Mesenchymal stem cell (in vitro differentiated cells and primary cell): Measurements from ENCODE around the gene ELL2.

Experiments
- DNase-seq: peaks from one replicate; pipeline ENCODE4 v3.0.0-alpha.2; 2013
- H2AFZ ChIP-seq: one replicate; pipeline ENCODE4 v1.6.1; 2013; ENCODE audit warnings: low read depth, mild to moderate bottlenecking, control low read depth, inconsistent platforms, low read length, moderate library complexity
- H2AK5ac ChIP-seq: 2 replicates; pipeline ENCODE4 v1.6.1; 2013; ENCODE audit warnings: low read length, moderate library complexity, mild to moderate bottlenecking, inconsistent platforms; ENCODE audit not compliant: severe bottlenecking
- H2BK120ac ChIP-seq: one replicate; pipeline ENCODE4 v1.6.1; 2013; ENCODE audit warnings: low read depth, mild to moderate bottlenecking, inconsistent platforms, low read length, moderate library complexity
- H2BK12ac ChIP-seq, 2 experiments: one replicate each; pipeline ENCODE4 v1.6.1; 2013; ENCODE audit warnings: inconsistent platforms in 2 of 2, low read length in 2 of 2, mild to moderate bottlenecking in 2 of 2, moderate library complexity in 2 of 2, control low read depth in 1 of 2
- H2BK15ac ChIP-seq: one replicate; pipeline ENCODE4 v1.6.1; 2013; ENCODE audit warnings: mild to moderate bottlenecking, low read depth, inconsistent platforms; ENCODE audit not compliant: poor library complexity, severe bottlenecking
- H2BK5ac ChIP-seq: 2 replicates; pipeline ENCODE4 v1.6.1; 2013; ENCODE audit warnings: low read depth, mild to moderate bottlenecking, low read length, control low read depth, inconsistent platforms; ENCODE audit not compliant: poor library complexity, severe bottlenecking
- H3K14ac ChIP-seq, 2 experiments: one replicate each; pipeline ENCODE4 v1.6.1; 2013; ENCODE audit warnings: inconsistent platforms in 2 of 2, low read length in 2 of 2, control low read depth in 1 of 2, mild to moderate bottlenecking in 1 of 2, moderate library complexity in 1 of 2
- H3K18ac ChIP-seq, 2 experiments: one replicate each; pipeline ENCODE4 v1.6.1; 2013; ENCODE audit warnings: inconsistent platforms in 2 of 2, low read length in 2 of 2, control low read depth in 1 of 2, low read depth in 1 of 2, mild to moderate bottlenecking in 1 of 2
- H3K23ac ChIP-seq, 2 experiments: one replicate each; pipeline ENCODE4 v1.6.1; 2013; ENCODE audit warnings: inconsistent platforms in 2 of 2, low read length in 2 of 2, mild to moderate bottlenecking in 2 of 2, moderate library complexity in 2 of 2, control low read depth in 1 of 2
- H3K27ac ChIP-seq: 2 replicates; pipeline ENCODE4 v1.5.1; 2013; ENCODE audit warnings: mild to moderate bottlenecking, moderate library complexity, low read length, control low read depth, inconsistent platforms; ENCODE audit not compliant: poor library complexity, severe bottlenecking
- H3K27me3 ChIP-seq, 2 experiments: 2 replicates each; pipeline versions ENCODE4 v1.6.1 to v1.7.0; 2013; ENCODE audit warnings: low read length in 2 of 2, mild to moderate bottlenecking in 2 of 2, moderate library complexity in 2 of 2, control low read depth in 1 of 2, inconsistent platforms in 1 of 2; ENCODE audit not compliant: control insufficient read depth in 1 of 2, insufficient read depth in 1 of 2
- H3K36me3 ChIP-seq, 2 experiments: 2 replicates each; pipeline versions ENCODE4 v1.6.1 to v1.7.0; 2013; ENCODE audit warnings: low read length in 2 of 2, control low read depth in 1 of 2, inconsistent platforms in 1 of 2, low read depth in 1 of 2, mild to moderate bottlenecking in 1 of 2; ENCODE audit not compliant: insufficient read depth in 2 of 2, control insufficient read depth in 1 of 2
- H3K4ac ChIP-seq, 2 experiments: one replicate each; pipeline ENCODE4 v1.6.1; 2013; ENCODE audit warnings: inconsistent platforms in 2 of 2, low read length in 2 of 2, mild to moderate bottlenecking in 2 of 2, moderate library complexity in 2 of 2, control low read depth in 1 of 2, low read depth in 1 of 2
- H3K4me1 ChIP-seq: 2 replicates; pipeline ENCODE4 v1.6.1; 2013; ENCODE audit warnings: low read depth, low read length, control low read depth; ENCODE audit not compliant: control insufficient read depth, insufficient read depth
- H3K4me2 ChIP-seq: 2 replicates; pipeline ENCODE4 v1.6.1; 2013; ENCODE audit warnings: low read length, mild to moderate bottlenecking, inconsistent platforms; ENCODE audit not compliant: poor library complexity, severe bottlenecking
- H3K4me3 ChIP-seq, 2 experiments: 2 replicates each; pipeline versions ENCODE4 v1.5.1 to v1.7.0; 2013; ENCODE audit warnings: low read length in 2 of 2, mild to moderate bottlenecking in 2 of 2, control low read depth in 1 of 2, low read depth in 1 of 2; ENCODE audit not compliant: insufficient read depth in 1 of 2
- H3K79me1 ChIP-seq: replicated peaks from 2 replicates; pipeline ENCODE4 v1.6.1; 2013; ENCODE audit warnings: mild to moderate bottlenecking, control low read depth, low read length, inconsistent platforms; ENCODE audit not compliant: poor library complexity, severe bottlenecking
- H3K9ac ChIP-seq: 2 replicates; pipeline ENCODE4 v1.7.0; 2013; ENCODE audit warnings: mild to moderate bottlenecking, low read length, moderate library complexity
- H3K9me3 ChIP-seq: 2 replicates; pipeline ENCODE4 v1.7.0; 2013; ENCODE audit warnings: mild to moderate bottlenecking, low read length; ENCODE audit not compliant: control insufficient read depth
- H4K8ac ChIP-seq: one replicate; pipeline ENCODE4 v1.6.1; 2013; ENCODE audit warnings: inconsistent platforms, mild to moderate bottlenecking, low read length, moderate library complexity
- H4K91ac ChIP-seq: one replicate; pipeline ENCODE4 v1.6.1; 2013; ENCODE audit warnings: mild to moderate bottlenecking, low read length, inconsistent platforms
- WGBS: methylation state at CpG from one replicate; pipeline ENCODE4 v1.1.7; 2013; ENCODE audit warnings: mixed read lengths; 5-methylcytosine and 5-hydroxymethylcytosine counted together

The ELL2 gene

DNA sequence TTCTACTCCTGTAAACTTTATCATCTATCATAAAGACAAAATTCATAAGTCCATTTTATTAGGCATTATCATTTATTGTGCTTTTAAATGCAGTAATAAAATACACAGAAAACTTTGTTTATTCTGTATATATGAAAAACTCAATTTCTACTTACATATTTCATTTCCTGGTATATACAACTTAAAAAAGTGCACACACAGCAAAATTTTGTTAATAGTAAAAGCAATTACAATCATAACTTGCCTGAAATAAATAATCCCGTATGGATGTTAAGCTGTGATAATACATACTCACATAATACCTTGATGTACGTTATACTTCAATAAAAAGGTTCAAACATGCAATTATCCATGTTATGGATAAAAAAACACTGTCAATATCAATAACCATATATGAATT, 19.2 kb downstream of the ELL2 start:
- H3K14ac ChIP-seq = no peak overlapping the region
- no CpG with 5 or more reads among the region's 2 CpGs for WGBS

DNA sequence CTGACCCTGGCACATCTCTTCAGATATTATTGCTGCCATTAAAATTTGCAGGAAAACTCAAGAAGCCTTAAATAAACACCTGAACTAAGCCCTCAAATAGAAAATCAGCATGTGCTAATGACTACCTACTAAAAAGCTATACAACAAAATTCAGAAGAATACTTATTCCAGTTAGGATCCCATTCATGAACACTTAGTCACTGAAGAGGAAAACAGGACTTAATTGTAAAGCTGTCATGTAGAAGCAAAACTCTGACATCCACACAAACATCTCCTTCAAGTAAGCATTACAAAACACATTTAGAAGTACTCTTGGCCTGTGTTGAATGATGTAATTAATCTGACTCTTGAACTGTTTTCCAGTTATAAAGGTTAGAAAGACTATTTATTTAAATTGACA, 19.9 kb downstream of the ELL2 start:
- H3K23ac ChIP-seq = no peak overlapping the region
- peaks cover 0 to 49% of the 10 kb centered on the region in 2 experiments for H3K36me3 ChIP-seq
- peaks cover 24% of the 10 kb centered on the region for H3K79me1 ChIP-seq
- no peak overlapping the region for H3K4ac ChIP-seq
- H2AK5ac ChIP-seq = no peak overlapping the region
- H3K27ac ChIP-seq = no peak overlapping the region
- no peak overlapping the region for H2BK12ac ChIP-seq
- H2BK5ac ChIP-seq = no peak overlapping the region
- no peak overlapping the region for H2AFZ ChIP-seq
- DNase-seq = peak; percentile 59
- peaks cover 2% of the 10 kb centered on the region for H3K4me1 ChIP-seq
- H3K18ac ChIP-seq = no peak overlapping the region
- no peak overlapping the region for H4K8ac ChIP-seq
- H4K91ac ChIP-seq = no peak overlapping the region
- H3K4me3 ChIP-seq = no peak overlapping the region
- no peaks in the 10 kb centered on the region for H3K9me3 ChIP-seq
- H3K14ac ChIP-seq = no peak overlapping the region
- no peaks in the 10 kb centered on the region for H3K27me3 ChIP-seq
- H2BK120ac ChIP-seq = no peak overlapping the region
- no peak overlapping the region for H2BK15ac ChIP-seq
- H3K4me2 ChIP-seq = no peak overlapping the region
- no peak overlapping the region for H3K9ac ChIP-seq

More for the DNA sequence above, 19.2 kb downstream of the ELL2 start:
- Histone ChIP-seq H3K23ac (no peak overlapping the region), H3K4me2 (no peak overlapping the region), H3K4me3 (no peak overlapping the region), H2BK15ac (no peak overlapping the region), H3K27ac (no peak overlapping the region), H3K18ac (no peak overlapping the region), H3K9me3 (no peaks in the 10 kb centered on the region), H3K4ac (no peak overlapping the region), H3K79me1 (peaks cover 20% of the 10 kb centered on the region), H4K91ac (no peak overlapping the region), H3K36me3 (peaks cover 0 to 44% of the 10 kb centered on the region in 2 experiments), H2AK5ac (no peak overlapping the region), H2BK120ac (no peak overlapping the region), H2AFZ (no peak overlapping the region), H3K9ac (no peak overlapping the region), H3K27me3 (no peaks in the 10 kb centered on the region), H3K4me1 (peaks cover 2% of the 10 kb centered on the region), H4K8ac (no peak overlapping the region), H2BK12ac (no peak overlapping the region), H2BK5ac (no peak overlapping the region)
- no peak for DNase-seq

DNA sequence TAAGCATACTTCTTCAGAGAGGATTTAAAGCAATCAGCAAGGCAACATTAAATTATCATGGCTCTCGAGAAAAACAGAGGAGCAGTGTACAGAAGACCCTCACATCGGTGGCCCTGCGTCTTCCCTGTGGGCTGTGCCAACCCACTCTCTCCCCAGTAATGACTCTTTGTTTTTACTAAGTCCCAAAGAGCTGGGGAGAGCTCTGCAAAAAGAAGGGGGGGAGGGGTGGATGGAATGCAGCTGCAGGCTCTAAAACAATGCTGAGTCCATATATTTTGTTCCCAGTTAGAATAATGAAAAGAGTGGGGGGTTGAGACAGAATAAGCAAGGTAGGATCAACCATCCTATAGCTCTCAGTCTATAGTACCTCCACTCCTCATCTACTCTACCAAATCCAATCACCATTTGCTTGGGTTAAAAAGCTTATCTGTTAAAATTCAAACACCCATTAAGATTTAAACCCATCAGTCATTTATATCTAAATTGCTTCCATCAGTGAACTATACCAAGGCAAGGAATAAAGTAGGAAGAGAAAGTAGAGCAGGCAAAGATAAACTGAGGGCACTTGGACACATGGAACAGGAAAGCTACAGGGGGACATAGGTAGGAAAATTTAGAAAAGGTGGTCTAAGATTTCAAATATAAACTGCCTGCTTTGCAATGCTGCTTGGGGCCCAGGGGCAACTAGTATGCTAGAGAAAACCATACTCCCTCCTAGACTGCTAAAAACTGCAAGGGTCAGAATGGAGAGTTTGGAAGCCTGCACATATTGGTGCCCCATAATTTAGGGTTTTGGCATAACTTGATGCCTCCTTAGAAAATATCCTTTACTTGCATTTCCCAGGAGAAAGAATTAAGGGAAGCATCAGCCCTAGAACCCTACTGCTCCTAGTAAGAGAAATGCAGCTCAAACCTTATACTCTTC, 20.6 kb downstream of the ELL2 start:
- no peak overlapping the region for H2AFZ ChIP-seq

DNA sequence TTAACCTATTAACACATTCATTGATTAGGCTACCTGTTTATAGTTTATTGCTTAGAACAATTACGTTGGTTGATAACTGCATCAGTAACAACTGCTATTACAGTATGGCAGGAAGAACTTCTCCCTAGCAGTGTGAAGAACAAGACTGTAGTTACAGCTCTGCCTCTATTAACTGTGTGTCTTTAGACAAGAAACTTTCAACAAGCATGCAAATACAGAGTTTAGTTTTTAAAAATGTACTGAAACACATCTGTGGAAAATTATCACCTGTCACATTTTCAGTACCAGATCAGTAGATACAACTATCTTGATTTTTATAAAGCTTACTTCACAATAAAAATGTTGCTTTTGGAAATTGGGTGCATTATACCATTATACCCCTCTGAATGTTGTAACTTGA, 22.2 kb downstream of the ELL2 start:
- no peak overlapping the region for H3K14ac ChIP-seq
- 83% methylated on average over 1 of the region's 1 CpG for WGBS

More for the DNA sequence above, 20.6 kb downstream of the ELL2 start:
- Histone ChIP-seq H3K27ac (no peak overlapping the region), H3K36me3 (peaks cover 0 to 51% of the 10 kb centered on the region in 2 experiments), H3K23ac (peak overlapping the region in 1 of 2 experiments; percentile 79), H3K14ac (no peak overlapping the region), H3K27me3 (no peaks in the 10 kb centered on the region), H2BK12ac (no peak overlapping the region), H3K4me3 (no peak overlapping the region), H3K4me1 (peaks cover 2% of the 10 kb centered on the region), H2BK120ac (no peak overlapping the region), H3K18ac (no peak overlapping the region), H3K4ac (no peak overlapping the region), H3K4me2 (no peak overlapping the region), H3K9me3 (no peaks in the 10 kb centered on the region), H2AK5ac (no peak overlapping the region), H3K9ac (no peak overlapping the region), H2BK5ac (no peak overlapping the region), H4K8ac (no peak overlapping the region), H3K79me1 (peaks cover 25% of the 10 kb centered on the region), H4K91ac (no peak overlapping the region), H2BK15ac (no peak overlapping the region)
- DNase-seq = no peak
- 67% methylated on average over 2 of the region's 3 CpGs for WGBS

More for the DNA sequence above, 22.2 kb downstream of the ELL2 start:
- Histone ChIP-seq H2BK5ac (no peak overlapping the region), H3K4me2 (no peak overlapping the region), H3K4ac (no peak overlapping the region), H2AK5ac (no peak overlapping the region), H2BK12ac (no peak overlapping the region), H3K4me1 (peaks cover 2% of the 10 kb centered on the region), H3K18ac (no peak overlapping the region), H2BK15ac (no peak overlapping the region), H3K4me3 (no peak overlapping the region), H3K23ac (no peak overlapping the region), H3K9ac (no peak overlapping the region), H3K9me3 (no peaks in the 10 kb centered on the region), H3K79me1 (peaks cover 20% of the 10 kb centered on the region), H3K27ac (no peak overlapping the region), H3K36me3 (peaks cover 0 to 56% of the 10 kb centered on the region in 2 experiments), H3K27me3 (no peaks in the 10 kb centered on the region), H2BK120ac (no peak overlapping the region), H4K8ac (no peak overlapping the region), H4K91ac (no peak overlapping the region), H2AFZ (no peak overlapping the region)
- no peak for DNase-seq
